C4-2B (cell line): ENCODE results near the gene LAMB1.

Experiments used
- ZFX ChIP-seq: fragments of 450-650 bp; IDR thresholded peaks from 2 replicates; pipeline ENCODE4 v1.6.1; 2017
- TF ChIP-seq, protein P1 (sequence below): fragments of 450-650 bp; conservative IDR thresholded peaks from 2 replicates; pipeline ENCODE4 v1.5.1; 2017; ENCODE audit warnings: mild to moderate bottlenecking

DNA sequence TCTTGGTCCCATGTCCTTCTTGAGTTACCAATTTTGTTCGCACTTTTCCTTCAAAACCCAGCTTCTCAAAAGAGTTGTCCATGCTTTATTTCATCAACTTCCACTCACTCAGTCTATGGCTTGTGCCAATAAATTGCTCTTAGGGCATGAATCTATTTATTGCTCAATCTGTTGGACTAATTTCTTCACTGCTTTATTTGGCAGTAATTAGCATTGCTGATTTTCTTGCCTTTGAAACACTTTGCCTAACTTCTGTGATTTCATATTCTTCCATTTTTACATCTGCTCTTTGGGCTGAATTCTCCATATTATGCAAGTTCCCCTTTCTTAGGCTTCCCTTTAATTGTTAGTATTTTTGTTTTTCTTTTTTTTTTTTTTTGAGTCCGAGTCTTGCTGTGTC, 95.2 kb downstream of the LAMB1 start:
- TF ChIP-seq, protein P1, sequence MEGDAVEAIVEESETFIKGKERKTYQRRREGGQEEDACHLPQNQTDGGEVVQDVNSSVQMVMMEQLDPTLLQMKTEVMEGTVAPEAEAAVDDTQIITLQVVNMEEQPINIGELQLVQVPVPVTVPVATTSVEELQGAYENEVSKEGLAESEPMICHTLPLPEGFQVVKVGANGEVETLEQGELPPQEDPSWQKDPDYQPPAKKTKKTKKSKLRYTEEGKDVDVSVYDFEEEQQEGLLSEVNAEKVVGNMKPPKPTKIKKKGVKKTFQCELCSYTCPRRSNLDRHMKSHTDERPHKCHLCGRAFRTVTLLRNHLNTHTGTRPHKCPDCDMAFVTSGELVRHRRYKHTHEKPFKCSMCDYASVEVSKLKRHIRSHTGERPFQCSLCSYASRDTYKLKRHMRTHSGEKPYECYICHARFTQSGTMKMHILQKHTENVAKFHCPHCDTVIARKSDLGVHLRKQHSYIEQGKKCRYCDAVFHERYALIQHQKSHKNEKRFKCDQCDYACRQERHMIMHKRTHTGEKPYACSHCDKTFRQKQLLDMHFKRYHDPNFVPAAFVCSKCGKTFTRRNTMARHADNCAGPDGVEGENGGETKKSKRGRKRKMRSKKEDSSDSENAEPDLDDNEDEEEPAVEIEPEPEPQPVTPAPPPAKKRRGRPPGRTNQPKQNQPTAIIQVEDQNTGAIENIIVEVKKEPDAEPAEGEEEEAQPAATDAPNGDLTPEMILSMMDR: no peak
- TF ChIP-seq ZFX: no peak
